GM12878 (cell line): ENCODE data around the gene TAF9B. TPM values are rescaled to one million over a fixed set of nuclear protein-coding genes. Genes with fewer than 3 reads are reported as not detected.

Source experiments
- ATAC-seq: fragments of 200-7000 bp; cut with Tn5 transposase; 3 replicates; pipeline ENCODE4 v1.9.1; 2020; ENCODE audit warnings: mild to moderate bottlenecking, moderate library complexity
- BruUV-seq: library from RNA; stranded (reverse); fragments of 400-500 nt; replicated peaks from 2 replicates; lab custom pipeline; 2021; lab: Mats Ljungman, UMichigan
- CTCF ChIA-PET: fragments of 300-600 bp; sonication (Branson Sonifier 250); formaldehyde crosslinking; extraction: SDS; loops from one replicate; lab custom pipeline; 2021; ENCODE audit warnings: inconsistent platforms; lab: Yijun Ruan, JAX
- POLR2A ChIA-PET: fragments of 350-600 bp; formaldehyde crosslinking; extraction: SDS; loops from one replicate; lab custom pipeline; 2021; ENCODE audit warnings: inconsistent platforms; lab: Charles Lee
- RAD21 ChIA-PET: fragments of 300-600 bp; sonication (Branson Sonifier 250); formaldehyde crosslinking; loops from one replicate; lab custom pipeline; 2023; ENCODE audit warnings: antibody characterized with exemption; ENCODE audit not compliant: unreplicated experiment; lab: Charles Lee
- SMC1A ChIA-PET: fragments of 300-600 bp; sonication (Branson Sonifier 250); formaldehyde crosslinking; loops from one replicate; lab custom pipeline; 2023; ENCODE audit not compliant: unreplicated experiment, uncharacterized antibody; lab: Charles Lee
- DNase-seq: peaks from one replicate; pipeline ENCODE4 v3.0.0-alpha.2; 2011; ENCODE audit warnings: low read depth, low spot score
- FAIRE-seq: peaks from 3 replicates; lab custom pipeline; 2011; peaks lifted over from hg19 to GRCh38; lab: Jason Lieb, UNC
- H2AFZ ChIP-seq: 2 replicates; pipeline ENCODE4 v1.6.0; 2011; ENCODE audit warnings: low read depth, low read length, control low read depth; ENCODE audit not compliant: control insufficient read depth
- H3K27ac ChIP-seq: 2 replicates; pipeline ENCODE4 v1.5.1; 2011; ENCODE audit warnings: control low read depth; ENCODE audit not compliant: control insufficient read depth, insufficient read depth
- H3K27me3 ChIP-seq, 2 experiments: replicated peaks in 1 of 2; 2 replicates each; pipeline versions ENCODE4 v1.6.0 to v1.6.1; 2011; ENCODE audit warnings: low read length in 1 of 2; ENCODE audit not compliant: control insufficient read depth in 2 of 2, insufficient read depth in 2 of 2
- H3K36me3 ChIP-seq, 2 experiments: 2 replicates each; pipeline ENCODE4 v1.5.1; 2011; ENCODE audit warnings: low read length in 1 of 2; ENCODE audit not compliant: control insufficient read depth in 2 of 2, insufficient read depth in 2 of 2
- H3K4me1 ChIP-seq: 2 replicates; pipeline ENCODE4 v1.6.1; 2011; ENCODE audit warnings: mild to moderate bottlenecking, low read length, moderate library complexity, mixed read lengths; ENCODE audit not compliant: control insufficient read depth, insufficient read depth
- H3K4me2 ChIP-seq: 2 replicates; pipeline ENCODE4 v1.6.0; 2011; ENCODE audit warnings: control low read depth; ENCODE audit not compliant: control insufficient read depth, insufficient read depth
- H3K4me3 ChIP-seq: fragments of 200-600 bp; sonication (generic); 2 replicates; pipeline ENCODE4 v1.5.1; 2016
- H3K79me2 ChIP-seq: 2 replicates; pipeline ENCODE4 v1.6.0; 2011; ENCODE audit warnings: low read length; ENCODE audit not compliant: control insufficient read depth, insufficient read depth
- H3K9ac ChIP-seq: 2 replicates; pipeline ENCODE4 v1.8.0; 2011; ENCODE audit warnings: low read length, control low read depth, mixed read lengths; ENCODE audit not compliant: control insufficient read depth, insufficient read depth
- H3K9me3 ChIP-seq: replicated peaks from 3 replicates; pipeline ENCODE4 v1.5.1; 2011; ENCODE audit warnings: mild to moderate bottlenecking, low read length; ENCODE audit not compliant: control insufficient read depth, insufficient read depth
- H4K20me1 ChIP-seq: 2 replicates; pipeline ENCODE4 v1.6.0; 2011; ENCODE audit not compliant: control insufficient read depth, insufficient read depth
- CREM ChIP-seq: IDR thresholded peaks from 2 replicates; pipeline ENCODE4 v1.6.1; 2014; ENCODE audit warnings: antibody characterized with exemption, low read depth
- ETV6 ChIP-seq, 2 experiments: fragments of 450-650 bp in 1 of 2; IDR thresholded peaks in 1 of 2; conservative IDR thresholded peaks in 1 of 2; 2 replicates each; pipeline ENCODE4 v1.6.1; 2014; ENCODE audit warnings: antibody characterized with exemption in 1 of 2, borderline replicate concordance in 1 of 2, low read depth in 1 of 2, mild to moderate bottlenecking in 1 of 2, moderate library complexity in 1 of 2
- PAX5 ChIP-seq: IDR thresholded peaks from 2 replicates; pipeline ENCODE4 v1.6.1; 2011; ENCODE audit warnings: low read depth, low read length, borderline replicate concordance
- POLR2AphosphoS5 ChIP-seq: IDR thresholded peaks from 2 replicates; pipeline ENCODE4 v1.6.1; 2011; ENCODE audit warnings: mild to moderate bottlenecking, low read length, inconsistent platforms
- RAD21 ChIP-seq: IDR thresholded peaks from 2 replicates; pipeline ENCODE4 v1.6.1; 2011; ENCODE audit warnings: mild to moderate bottlenecking, low read depth, low read length, moderate library complexity; ENCODE audit not compliant: insufficient read depth
- WGBS: methylation state at CpG from one replicate; pipeline ENCODE4 v1.1.6; 2016; ENCODE audit warnings: low lambda C conversion rate; ENCODE audit not compliant: insufficient replicate concordance, insufficient coverage; ENCODE audit errors: missing lambda C conversion rate; 5-methylcytosine and 5-hydroxymethylcytosine counted together
- in situ Hi-C: fragments of 300-500 bp; cut with MboI; formaldehyde crosslinking; loops from 9 replicates; pipeline ENCODE4 v1.14.3; 2018; ENCODE audit warnings: mixed read lengths
- intact Hi-C: fragments of 100-400 bp; cut with micrococcal nuclease; formaldehyde crosslinking; loops from one replicate; pipeline ENCODE4 v1.14.2; 2022; ENCODE audit not compliant: unreplicated experiment
- polyA plus RNA-seq, 11 experiments: library from polyadenylated mRNA; depleted of rRNA in 4 of 11; unstranded in 6 of 11; stranded (reverse) in 5 of 11; fragments of >200 nt; fragmentation: Nextera tagmentation in 4 of 11; fragmentation: Illumina TruSeq in 1 of 11; extraction: Ambion mirVana in 4 of 11; extraction: Trizol in 1 of 11; gene quantifications; 1 replicate in 1 of 11; 2 replicates in 10 of 11; pipeline versions ENCODE4 v1.2.1 to v1.2.3, GENCODE V29; 2011 to 2016; ENCODE audit warnings: inconsistent platforms in 2 of 11, missing spikeins in 2 of 11, low read depth in 1 of 11
- total RNA-seq, 4 experiments: library from RNA; depleted of rRNA in 3 of 4; stranded (reverse); fragments of >200 nt in 3 of 4; fragmentation: Illumina TruSeq in 1 of 4; extraction: Trizol in 1 of 4; gene quantifications; 2 replicates each; pipeline versions ENCODE4 v1.2.1 to v1.2.3, GENCODE V29; 2013 to 2021
- TF ChIP-seq, protein P1 (sequence below), 3 experiments: IDR thresholded peaks in 2 of 3; conservative IDR thresholded peaks in 1 of 3; 2 replicates each; pipeline ENCODE4 v1.5.1; 2011; ENCODE audit warnings: low read depth in 3 of 3, low read length in 3 of 3, mild to moderate bottlenecking in 3 of 3, control low read depth in 2 of 3, moderate library complexity in 2 of 3, inconsistent platforms in 1 of 3, mixed read lengths in 1 of 3; ENCODE audit not compliant: control insufficient read depth in 2 of 3, insufficient read depth in 1 of 3; ENCODE audit errors: extremely low read depth in 1 of 3

The TAF9B gene
- total and polyA plus RNA-seq, 10 of the 15 experiments (the other 5 are each of a cell fraction or from before 2014, with no cell fraction given): 14.9 to 42.5 (median 22.3) TPM

DNA sequence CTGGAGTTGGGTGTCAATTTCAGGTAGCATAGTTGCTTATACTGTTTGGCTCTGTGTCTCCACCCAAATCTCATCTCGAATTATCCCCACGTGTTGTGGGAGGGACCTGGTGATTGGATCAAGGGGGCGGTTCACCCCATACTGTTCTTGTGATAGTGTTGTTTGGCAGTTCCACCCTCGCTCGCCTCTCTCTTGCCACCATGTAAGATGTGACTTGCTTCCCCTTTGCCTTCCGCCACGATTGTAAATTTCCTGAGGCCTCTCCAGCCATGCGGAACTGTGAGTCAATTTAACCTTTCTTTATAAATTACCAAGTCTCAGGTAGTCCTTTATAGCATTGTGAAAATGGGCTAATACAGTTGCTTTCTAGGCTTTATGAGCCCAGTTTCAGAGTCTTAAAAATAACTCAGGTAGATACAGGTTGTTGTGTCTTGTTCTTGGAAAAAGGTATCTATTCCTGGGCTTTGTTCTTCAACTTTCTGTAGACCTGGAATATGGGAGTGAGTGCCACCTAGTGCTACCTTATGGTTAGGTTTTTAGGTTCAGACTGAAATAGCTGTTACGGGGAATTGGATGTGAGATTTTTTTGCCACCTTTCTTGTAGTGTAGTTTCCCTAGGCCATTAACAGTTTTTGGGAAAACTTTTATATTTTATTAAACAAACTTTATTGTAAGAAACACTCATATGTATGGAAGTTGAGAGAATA lies 19.8 kb downstream of the TAF9B start (continued):
- TF ChIP-seq, protein P1, sequence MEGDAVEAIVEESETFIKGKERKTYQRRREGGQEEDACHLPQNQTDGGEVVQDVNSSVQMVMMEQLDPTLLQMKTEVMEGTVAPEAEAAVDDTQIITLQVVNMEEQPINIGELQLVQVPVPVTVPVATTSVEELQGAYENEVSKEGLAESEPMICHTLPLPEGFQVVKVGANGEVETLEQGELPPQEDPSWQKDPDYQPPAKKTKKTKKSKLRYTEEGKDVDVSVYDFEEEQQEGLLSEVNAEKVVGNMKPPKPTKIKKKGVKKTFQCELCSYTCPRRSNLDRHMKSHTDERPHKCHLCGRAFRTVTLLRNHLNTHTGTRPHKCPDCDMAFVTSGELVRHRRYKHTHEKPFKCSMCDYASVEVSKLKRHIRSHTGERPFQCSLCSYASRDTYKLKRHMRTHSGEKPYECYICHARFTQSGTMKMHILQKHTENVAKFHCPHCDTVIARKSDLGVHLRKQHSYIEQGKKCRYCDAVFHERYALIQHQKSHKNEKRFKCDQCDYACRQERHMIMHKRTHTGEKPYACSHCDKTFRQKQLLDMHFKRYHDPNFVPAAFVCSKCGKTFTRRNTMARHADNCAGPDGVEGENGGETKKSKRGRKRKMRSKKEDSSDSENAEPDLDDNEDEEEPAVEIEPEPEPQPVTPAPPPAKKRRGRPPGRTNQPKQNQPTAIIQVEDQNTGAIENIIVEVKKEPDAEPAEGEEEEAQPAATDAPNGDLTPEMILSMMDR (IDR thresholded peaks at IDR 0.05 in 2 of 3, conservative IDR thresholded peaks at IDR 0.05 in 1 of 3; ENCODE audit: control insufficient read depth in 2 of 3, extremely low read depth in 1 of 3, insufficient read depth in 1 of 3, low read depth in 3 of 3, low read length in 3 of 3): peak; percentile 16 to 29 (median 17); a peak in 2 of 6 replicates
- peak in 1 of 2 experiments; percentile 42; a peak in 1 of 4 replicates for TF ChIP-seq ETV6 (conservative IDR thresholded peaks at IDR 0.05 in 1 of 2, IDR thresholded peaks at IDR 0.05 in 1 of 2; ENCODE audit: borderline replicate concordance in 1 of 2, low read depth in 1 of 2)
- TF ChIP-seq RAD21: peak; percentile 31; the same call in 1 of the 2 replicates
- TF ChIP-seq POLR2AphosphoS5: no peak
- TF ChIP-seq PAX5: peak; percentile 48; the same call in 1 of the 2 replicates

DNA sequence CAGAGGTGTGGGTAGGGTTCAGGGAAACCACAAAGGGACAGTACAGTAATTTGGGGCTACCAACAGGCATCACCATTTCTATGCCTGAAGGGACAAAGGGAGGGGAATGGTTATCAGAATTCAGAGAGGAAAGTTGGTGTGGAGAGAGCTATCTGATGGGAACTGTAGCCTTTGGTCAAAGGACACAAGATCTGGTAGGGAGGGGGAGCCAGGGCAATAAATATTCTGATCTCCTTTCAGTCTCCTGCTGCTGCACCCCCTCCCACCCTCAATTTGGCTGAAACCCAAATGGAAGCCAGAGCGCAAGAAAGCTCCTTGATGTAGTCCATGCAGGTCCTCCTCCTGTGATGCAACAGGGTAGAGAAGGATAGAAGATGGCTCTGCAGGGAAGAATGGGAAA lies 20.8 kb downstream of the TAF9B start:
- DNase-seq: no peak
- no peak for ATAC-seq
- TF ChIP-seq CREM (no peak), POLR2AphosphoS5 (no peak)
- Histone ChIP-seq H3K79me2 (peaks cover 66% of the 10 kb centered on the region), H3K27ac (no peak overlapping the region), H4K20me1 (no peaks in the 10 kb centered on the region), H3K4me2 (no peak overlapping the region), H3K36me3 (peaks cover 0 to 37% of the 10 kb centered on the region in 2 experiments; a peak in 3 of 4 replicates), H3K4me3 (no peak overlapping the region), H3K4me1 (no peaks in the 10 kb centered on the region), H2AFZ (no peak overlapping the region), H3K9me3 (no peaks in the 10 kb centered on the region; the same call in 2 of the 3 replicates), H3K27me3 (no peaks in the 10 kb centered on the region), H3K9ac (no peak overlapping the region)
- intact Hi-C loops (no loop called here), in situ Hi-C loops (no loop called here)
- SMC1A ChIA-PET: interaction anchor here (1.9 kb wide), 1 partner anchor 11 kb away, joined by 4 read pairs; no protein-coding TSS in a partner anchor
- BruUV-seq: TSS peak; percentile 31
- CTCF ChIA-PET: interaction anchor here (2.4 kb wide), 1 partner anchor 12 kb away, joined by 7 read pairs; no protein-coding TSS in a partner anchor
- FAIRE-seq: no peak
- WGBS: 100% methylated on average over 1 of the region's 1 CpG
- RAD21 ChIA-PET: no interaction called here
- POLR2A ChIA-PET: no interaction called here
